Mesodermal cell (in vitro differentiated cells): ENCODE data around the gene ATP13A4.

Source experiments
- H3K27ac ChIP-seq: 2 replicates; pipeline ENCODE4 v1.7.0; 2013; ENCODE audit warnings: mild to moderate bottlenecking, low read depth, low read length, moderate library complexity; ENCODE audit not compliant: severe bottlenecking
- H3K36me3 ChIP-seq: 2 replicates; pipeline ENCODE4 v1.7.1; 2013; ENCODE audit warnings: mild to moderate bottlenecking, low read length, moderate library complexity; ENCODE audit not compliant: control insufficient read depth, insufficient read depth
- H3K4me1 ChIP-seq: one replicate; pipeline ENCODE4 v1.7.1; 2013; ENCODE audit warnings: mild to moderate bottlenecking, low read length; ENCODE audit not compliant: insufficient read depth, control insufficient read depth, poor library complexity, severe bottlenecking
- H3K4me3 ChIP-seq: 2 replicates; pipeline ENCODE4 v1.7.0; 2013; ENCODE audit warnings: low read length, control low read depth, mild to moderate bottlenecking; ENCODE audit not compliant: insufficient read depth, poor library complexity, severe bottlenecking; ENCODE audit errors: extremely low read depth
- H3K9me3 ChIP-seq: 2 replicates; pipeline ENCODE4 v1.7.1; 2013; ENCODE audit warnings: mild to moderate bottlenecking, low read length, moderate library complexity; ENCODE audit not compliant: control insufficient read depth
- WGBS, 2 experiments: methylation state at CpG; one replicate each; pipeline ENCODE4 v1.1.5; 2013; ENCODE audit warnings: missing lambda C conversion rate in 2 of 2; ENCODE audit not compliant: insufficient coverage in 2 of 2; 5-methylcytosine and 5-hydroxymethylcytosine counted together

The ATP13A4 gene

DNA sequence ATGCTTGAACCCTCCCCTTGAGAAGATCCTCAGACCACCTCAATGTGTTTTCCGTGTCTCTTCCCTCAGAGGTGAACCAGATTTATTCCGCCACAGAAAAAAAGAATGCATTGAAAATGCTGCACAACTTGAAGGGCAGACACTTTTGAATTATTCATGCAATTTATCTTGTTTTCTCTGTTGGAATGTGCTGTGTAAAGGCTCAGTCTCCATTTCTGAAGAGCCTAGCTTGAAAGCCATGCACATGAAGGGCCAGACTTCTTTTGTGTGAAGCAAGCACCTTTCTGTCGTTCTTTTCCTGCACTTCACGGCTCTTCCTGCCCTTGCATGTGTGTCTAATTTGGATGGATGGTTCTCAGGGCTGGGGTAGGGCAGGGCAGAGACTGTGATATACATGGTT lies 97.2 kb downstream of the ATP13A4 start:
- Histone ChIP-seq H3K36me3 (no peaks in the 10 kb centered on the region), H3K27ac (no peak overlapping the region), H3K4me3 (no peak overlapping the region), H3K9me3 (no peaks in the 10 kb centered on the region), H3K4me1 (no peaks in the 10 kb centered on the region)
- WGBS, 2 experiments: 89 to 94% methylated on average over 3 of the region's 4 CpGs

DNA sequence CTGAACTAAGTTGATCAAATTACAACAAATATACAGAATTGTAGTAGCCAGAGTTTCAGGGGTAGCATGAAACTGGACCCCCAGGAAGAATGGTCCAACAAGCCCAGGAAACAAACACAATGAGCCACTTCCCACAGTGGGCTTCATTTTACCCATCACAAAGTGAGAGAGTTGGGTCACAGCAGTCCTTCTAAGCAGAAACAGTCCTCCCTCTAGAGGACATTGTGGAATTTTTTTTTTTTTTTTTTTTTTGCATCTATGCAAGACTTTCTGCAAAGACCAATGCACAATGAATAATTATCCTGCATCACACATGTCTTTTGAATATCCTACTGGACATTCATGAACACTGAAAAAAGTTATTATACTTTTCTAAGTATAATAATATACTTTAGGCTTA lies 102.4 kb downstream of the ATP13A4 start:
- H3K9me3 ChIP-seq: no peaks in the 10 kb centered on the region
- no peaks in the 10 kb centered on the region for H3K36me3 ChIP-seq
- H3K27ac ChIP-seq: no peak overlapping the region
- no peaks in the 10 kb centered on the region for H3K4me1 ChIP-seq
- H3K4me3 ChIP-seq: no peak overlapping the region

DNA sequence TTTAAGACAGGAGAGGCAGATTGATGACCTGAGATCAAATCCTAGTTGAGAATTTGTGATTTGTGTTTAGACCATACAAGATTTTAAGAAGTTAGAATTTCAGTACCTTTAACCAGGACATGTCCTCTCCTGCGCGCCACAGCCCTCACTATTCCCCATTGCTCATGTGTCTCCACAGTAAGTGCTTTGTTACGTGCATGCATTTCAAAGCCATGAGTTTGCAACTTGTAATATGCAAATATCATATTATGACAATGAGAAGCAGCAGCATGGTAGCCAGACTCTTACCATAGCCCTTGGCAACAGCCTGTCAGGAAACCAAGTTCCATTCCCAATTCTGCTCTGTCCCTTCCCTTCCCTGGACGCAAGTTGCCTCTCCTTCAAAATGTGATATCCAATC lies 102.8 kb downstream of the ATP13A4 start:
- no peaks in the 10 kb centered on the region for H3K9me3 ChIP-seq
- H3K36me3 ChIP-seq: no peaks in the 10 kb centered on the region
- no peak overlapping the region for H3K27ac ChIP-seq
- H3K4me1 ChIP-seq: no peaks in the 10 kb centered on the region
- WGBS, 2 experiments: 87% methylated on average over 3 of the region's 4 CpGs; no CpG with 5 or more reads in 1 of the 2 experiments
- H3K4me3 ChIP-seq: no peak overlapping the region

DNA sequence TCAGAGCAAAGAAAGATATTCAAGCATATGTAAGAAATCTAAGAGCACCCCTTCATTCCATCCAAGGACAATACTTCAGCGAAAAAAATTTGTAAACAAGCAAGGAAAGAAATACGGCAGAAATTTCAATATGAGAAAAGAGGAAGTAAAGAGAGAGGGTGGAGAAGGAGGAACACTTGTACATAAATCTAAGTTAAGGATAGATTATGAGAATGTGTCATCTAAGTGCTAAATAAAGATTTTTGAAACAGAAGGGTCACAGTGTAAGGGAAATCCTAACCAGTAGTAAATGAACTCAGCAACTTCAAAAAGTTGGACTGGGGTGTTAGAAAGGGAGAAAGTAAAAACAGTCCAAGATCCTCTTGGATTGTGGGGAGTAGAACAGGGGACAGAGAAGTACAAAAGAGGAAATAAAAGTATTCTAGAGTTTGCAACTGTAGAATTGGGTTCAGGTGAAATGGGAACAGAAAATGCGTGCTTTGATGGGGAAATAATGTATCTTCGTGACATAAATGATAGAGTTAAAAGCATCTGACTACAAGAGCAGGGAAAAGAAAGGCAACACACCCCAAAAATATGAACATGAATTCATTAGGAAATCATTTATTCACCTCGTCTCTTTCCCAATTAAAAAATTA lies 107.6 kb downstream of the ATP13A4 start:
- H3K36me3 ChIP-seq: no peaks in the 10 kb centered on the region
- no peaks in the 10 kb centered on the region for H3K4me1 ChIP-seq
- no peaks in the 10 kb centered on the region for H3K9me3 ChIP-seq
- H3K27ac ChIP-seq: no peak overlapping the region
- H3K4me3 ChIP-seq: no peak overlapping the region
- 95 to 96% methylated on average over 2 to 3 of the region's 5 CpGs for WGBS, 2 experiments

DNA sequence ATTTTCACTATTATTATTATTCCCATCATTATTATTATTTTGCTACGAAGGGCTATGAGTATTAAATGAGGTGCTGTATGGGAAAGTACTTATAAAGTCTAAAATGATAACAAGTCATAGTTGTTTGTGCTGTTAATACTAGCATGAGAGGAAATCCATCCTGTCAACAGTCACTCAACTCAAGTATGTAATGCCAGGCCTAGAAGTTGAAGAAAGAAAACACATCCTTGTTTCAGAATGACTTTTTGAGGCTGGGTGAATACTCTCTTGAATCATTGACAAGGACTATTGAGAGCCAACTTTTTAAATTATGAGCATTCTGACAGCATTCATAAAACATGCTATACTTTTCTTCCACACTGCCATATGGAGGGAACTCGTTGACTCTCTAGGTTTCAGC lies 115.3 kb downstream of the ATP13A4 start:
- H3K4me1 ChIP-seq: no peaks in the 10 kb centered on the region
- no peak overlapping the region for H3K4me3 ChIP-seq
- H3K9me3 ChIP-seq: no peaks in the 10 kb centered on the region
- H3K27ac ChIP-seq: no peak overlapping the region
- H3K36me3 ChIP-seq: no peaks in the 10 kb centered on the region
- WGBS, 2 experiments: 88% methylated on average over 1 of the region's 2 CpGs; no CpG with 5 or more reads in 1 of the 2 experiments

DNA sequence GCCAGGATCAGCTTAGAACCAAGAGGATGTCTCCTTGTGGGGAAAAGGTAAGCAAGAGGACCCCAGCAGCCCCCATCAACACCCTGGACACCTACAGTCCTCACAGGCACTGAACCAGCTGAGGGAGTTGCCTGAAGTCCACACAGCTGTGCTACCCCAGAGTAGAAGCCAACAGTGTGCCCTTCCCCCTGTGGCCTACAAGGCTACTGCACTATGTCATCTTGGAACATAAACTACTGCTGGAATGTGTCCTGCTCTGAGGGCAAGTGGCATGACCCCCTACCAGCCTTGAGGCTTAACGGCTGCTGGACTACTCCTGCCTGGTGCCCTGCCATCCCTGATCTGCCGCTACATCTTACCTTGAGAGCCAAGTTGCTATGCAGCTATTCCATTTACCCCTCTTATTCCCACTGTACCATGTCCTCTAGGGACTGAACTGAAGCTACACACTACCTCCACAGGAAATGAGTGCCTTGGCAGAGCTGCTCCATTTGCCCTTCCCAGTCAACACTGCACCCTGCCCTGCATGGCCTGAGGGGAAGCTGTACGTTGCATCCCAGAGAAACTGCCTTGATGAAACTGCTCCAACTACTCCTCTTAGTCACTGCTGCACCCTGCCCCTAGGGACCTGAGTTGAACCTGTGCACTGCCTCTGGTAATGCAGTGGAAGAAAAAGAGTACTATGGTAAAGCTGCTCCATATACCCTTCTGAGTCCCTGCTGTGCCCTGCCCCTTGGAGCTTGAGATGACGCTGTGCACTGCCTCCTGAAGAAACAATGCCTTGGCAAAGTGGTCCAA lies 135.9 kb downstream of the ATP13A4 start:
- 92 to 96% methylated on average over 4 of the region's 4 CpGs for WGBS, 2 experiments
- Histone ChIP-seq H3K9me3 (no peaks in the 10 kb centered on the region), H3K4me3 (no peak overlapping the region), H3K4me1 (no peaks in the 10 kb centered on the region), H3K36me3 (no peaks in the 10 kb centered on the region), H3K27ac (no peak overlapping the region)

DNA sequence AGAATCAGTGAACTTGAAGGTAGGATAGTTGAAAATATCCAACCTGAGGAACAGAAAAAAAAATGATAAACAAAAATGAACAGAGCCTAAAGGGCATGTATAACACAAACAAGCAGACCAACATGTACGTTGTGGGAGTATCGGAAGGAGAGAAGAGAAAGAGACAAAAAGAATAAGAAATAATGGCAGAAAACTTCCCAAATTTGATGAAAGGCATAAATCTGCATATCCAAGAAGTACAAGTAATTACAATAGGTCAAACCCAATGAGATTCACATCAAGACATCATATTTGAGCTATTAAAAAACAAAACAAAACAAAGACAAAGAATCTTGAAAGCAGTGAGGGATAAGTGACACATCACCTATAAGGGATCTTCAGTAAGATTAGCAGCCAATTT lies 138.1 kb downstream of the ATP13A4 start:
- Histone ChIP-seq H3K27ac (no peak overlapping the region), H3K9me3 (no peaks in the 10 kb centered on the region), H3K4me1 (no peaks in the 10 kb centered on the region), H3K4me3 (no peak overlapping the region), H3K36me3 (no peaks in the 10 kb centered on the region)
- no CpG with 5 or more reads among the region's 2 CpGs for WGBS, 2 experiments

DNA sequence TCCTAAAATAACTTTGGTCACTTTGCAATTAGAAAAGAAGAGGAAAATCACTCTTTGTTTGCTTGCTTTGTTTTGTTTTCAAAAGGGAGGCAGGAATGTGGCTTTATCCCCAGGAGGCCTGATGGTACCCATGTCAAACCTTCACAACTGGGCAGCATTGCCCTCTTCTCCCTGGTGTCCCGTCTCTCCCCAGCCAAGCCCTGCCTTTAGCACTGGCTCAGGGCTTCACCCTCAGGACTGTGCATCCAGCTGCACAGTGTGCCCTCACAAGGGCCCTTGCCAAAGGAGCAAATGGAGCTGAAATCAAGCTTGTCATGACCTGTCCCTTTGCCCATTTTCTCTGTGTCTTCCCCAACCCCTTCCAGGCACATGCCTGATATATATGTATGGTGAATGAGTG lies 147.0 kb downstream of the ATP13A4 start:
- WGBS, 2 experiments: 60% methylated on average over 1 of the region's 1 CpG; no CpG with 5 or more reads in 1 of the 2 experiments
- Histone ChIP-seq H3K9me3 (no peaks in the 10 kb centered on the region), H3K4me3 (no peak overlapping the region), H3K27ac (no peak overlapping the region), H3K36me3 (no peaks in the 10 kb centered on the region), H3K4me1 (no peaks in the 10 kb centered on the region)

DNA sequence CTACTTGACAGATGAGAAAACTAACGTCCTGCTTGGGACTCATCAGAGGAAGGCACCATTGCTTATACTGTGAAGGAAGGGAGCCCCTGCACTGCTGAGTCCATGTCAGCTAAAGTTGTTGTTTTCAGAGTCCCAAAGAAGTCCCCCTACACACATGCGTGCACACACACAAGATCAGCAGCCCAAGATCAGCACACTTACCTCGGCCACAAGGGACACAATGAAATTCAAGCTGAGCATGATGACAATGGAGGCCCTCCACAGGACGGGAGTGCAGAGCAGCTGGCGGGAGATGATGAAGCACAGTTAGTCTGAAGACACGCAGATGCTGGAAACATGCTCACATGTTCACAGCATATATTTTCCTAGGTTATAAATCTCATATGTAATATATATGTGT lies 147.6 kb downstream of the ATP13A4 start:
- 74% methylated on average over 4 of the region's 6 CpGs; no CpG with 5 or more reads in 1 of the 2 experiments for WGBS, 2 experiments

DNA sequence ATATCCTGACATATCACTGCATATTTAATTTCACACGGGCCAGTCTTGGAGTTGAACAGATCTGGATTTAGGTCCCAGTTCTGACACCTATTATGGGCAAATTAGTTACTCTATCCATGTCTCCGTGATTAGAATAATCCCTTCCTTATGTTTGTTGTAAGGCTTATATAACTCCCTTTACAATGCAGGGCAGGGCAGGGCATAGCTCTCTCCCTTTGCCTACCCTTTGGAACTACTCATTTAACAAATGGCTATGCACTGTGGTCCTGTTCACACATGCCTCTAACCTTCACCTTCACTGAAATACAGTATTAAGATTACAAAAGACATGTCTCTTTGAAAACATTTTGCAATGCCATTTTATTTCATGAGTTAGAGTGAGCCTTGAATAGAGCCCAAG lies 151.4 kb downstream of the ATP13A4 start:
- Histone ChIP-seq H3K4me1 (no peaks in the 10 kb centered on the region), H3K4me3 (no peak overlapping the region), H3K9me3 (no peaks in the 10 kb centered on the region), H3K36me3 (no peaks in the 10 kb centered on the region), H3K27ac (no peak overlapping the region)
- 71% methylated on average over 1 of the region's 2 CpGs; no CpG with 5 or more reads in 1 of the 2 experiments for WGBS, 2 experiments

More for the DNA sequence above, 147.6 kb downstream of the ATP13A4 start:
- H3K4me1 ChIP-seq: no peaks in the 10 kb centered on the region
- no peaks in the 10 kb centered on the region for H3K36me3 ChIP-seq
- no peak overlapping the region for H3K27ac ChIP-seq
- H3K9me3 ChIP-seq: no peaks in the 10 kb centered on the region
- no peak overlapping the region for H3K4me3 ChIP-seq

DNA sequence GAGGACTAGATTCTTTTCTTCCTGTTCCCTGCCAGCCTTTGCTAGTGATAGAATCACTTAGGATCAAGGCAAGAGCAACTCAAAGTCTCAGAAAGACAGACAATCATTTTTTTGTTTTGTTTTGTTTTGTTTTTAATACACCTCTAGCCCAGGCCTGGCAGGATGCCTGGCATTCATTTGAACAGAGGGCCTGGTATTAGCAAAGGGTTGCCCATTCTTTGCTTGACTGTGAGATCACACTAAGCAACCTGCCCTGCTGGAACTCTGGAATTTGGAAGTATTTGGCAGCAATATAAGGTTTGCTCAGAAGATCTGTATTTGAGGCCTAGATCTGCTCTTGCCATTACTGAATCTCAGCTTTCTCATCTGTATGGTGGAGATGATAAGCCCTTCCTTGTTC lies 154.4 kb downstream of the ATP13A4 start:
- Histone ChIP-seq H3K4me3 (no peak overlapping the region), H3K36me3 (no peaks in the 10 kb centered on the region), H3K4me1 (no peaks in the 10 kb centered on the region), H3K27ac (no peak overlapping the region), H3K9me3 (no peaks in the 10 kb centered on the region)
